NOMO-1 (cell line): ENCODE measurements around the gene MRPL9.
"Not testable (repeated sequence)": the region's sequence is repeated elsewhere in the genome, so short reads cannot be mapped to it uniquely, and the experiment has no call there.

Source experiments
- DNase-seq, 2 experiments: peaks; one replicate each; lab custom pipeline; 2025; ENCODE audit not compliant: unreplicated experiment in 2 of 2; lab: John Stamatoyannopoulos, UW

MRPL9 gene

GRCh38 chr1:151787689-151788088 is 24.4 kb upstream of the MRPL9 start:
- DNase-seq, result no peak

GRCh38 chr1:151783796-151784195 is 20.5 kb upstream of the MRPL9 start:
- no peak for DNase-seq

- DNase-seq, result no peak
Measured at GRCh38 chr1:151782741-151783140, 19.4 kb upstream of the MRPL9 start.

GRCh38 chr1:151782026-151782425 is 18.7 kb upstream of the MRPL9 start:
- DNase-seq, result not testable (repeated sequence)

- DNase-seq, result peak in 1 of 2 experiments; percentile 10
Measured at GRCh38 chr1:151780736-151781135, 17.4 kb upstream of the MRPL9 start.

GRCh38 chr1:151779852-151780251 is 16.6 kb upstream of the MRPL9 start:
- no peak for DNase-seq

GRCh38 chr1:151777317-151777716 is 14.0 kb upstream of the MRPL9 start:
- DNase-seq, result no peak

- no peak for DNase-seq
Measured at GRCh38 chr1:151776665-151777062, 13.4 kb upstream of the MRPL9 start.

GRCh38 chr1:151775894-151776664 is 12.8 kb upstream of the MRPL9 start:
- DNase-seq, result no peak

- no peak for DNase-seq
Measured at GRCh38 chr1:151774256-151774922, 11.1 kb upstream of the MRPL9 start.

GRCh38 chr1:151773702-151774101 is 10.4 kb upstream of the MRPL9 start:
- DNase-seq, result no peak

GRCh38 chr1:151769270-151769669 is 6.0 kb upstream of the MRPL9 start:
- not testable (repeated sequence) for DNase-seq

GRCh38 chr1:151768351-151769066 is 5.2 kb upstream of the MRPL9 start:
- not testable (repeated sequence) for DNase-seq

GRCh38 chr1:151763990-151764389 is 694 bp upstream of the MRPL9 start:
- no peak for DNase-seq

GRCh38 chr1:151760597-151761385 is 2.5 kb downstream of the MRPL9 start:
- no peak for DNase-seq

- no peak for DNase-seq
Measured at GRCh38 chr1:151759241-151759640, 4.1 kb downstream of the MRPL9 start.

- no peak for DNase-seq
Measured at GRCh38 chr1:151756291-151756690, 7.0 kb downstream of the MRPL9 start.

- DNase-seq, result no peak
Measured at GRCh38 chr1:151741516-151741915, 21.8 kb downstream of the MRPL9 start.

GRCh38 chr1:151739590-151740355 is 23.5 kb downstream of the MRPL9 start:
- no peak for DNase-seq

- no peak for DNase-seq
Measured at GRCh38 chr1:151737479-151737878, 25.8 kb downstream of the MRPL9 start.
